ENCODE results near the gene EPHB1. TPM values are rescaled to one million over a fixed set of nuclear protein-coding genes. Genes with fewer than 3 reads are reported as not detected.

The EPHB1 gene
- total and polyA plus RNA-seq, 2 donors (not counting 3 experiments of a cell fraction or from before 2014, with no cell fraction given): 1.3 to 5.2 TPM

DNA sequence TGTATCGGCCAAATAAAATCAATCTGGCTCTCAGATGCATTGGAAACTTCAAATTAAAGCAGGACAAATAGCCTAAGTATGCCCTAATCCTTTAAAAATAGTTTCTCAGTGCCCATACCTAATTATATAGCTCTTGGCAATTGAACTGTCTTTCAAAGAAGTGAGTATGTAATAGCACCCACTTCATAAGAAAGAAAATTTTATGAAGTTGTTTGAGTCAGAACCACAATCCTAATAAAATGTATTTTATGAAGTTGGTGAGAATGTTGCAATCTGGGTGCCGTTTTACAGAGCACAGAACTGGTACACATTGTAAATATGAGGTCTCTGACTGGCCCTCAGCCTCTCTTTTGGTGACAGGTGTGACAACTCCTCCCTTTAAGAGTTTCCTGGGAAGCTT is 45.4 kb downstream of the EPHB1 start:
- CTCF ChIA-PET: interaction anchor here (0.8 to 1.4 kb wide), 2 partner anchors 46 to 240 kb away, joined by 3 read pairs; no protein-coding TSS in a partner anchor
- dilution Hi-C loops (cut with MboI; ENCODE audit: extremely low pct_ligation_motif_present, low sequenced_read_pairs): no loop called here
- H3K9me1 ChIP-seq (replicated peaks; ENCODE audit: control insufficient read depth, extremely low read depth, insufficient read depth, low read length): no peaks in the 10 kb centered on the region

GRCh38 chr3:134846084-134846483 is 51.0 kb downstream of the EPHB1 start:
- ChIA-PET POLR2A (no interaction called here), CTCF (no interaction called here)
- Histone ChIP-seq H3K9me3 (replicated peaks; ENCODE audit: control insufficient read depth, insufficient read depth, low read length) (no peaks in the 10 kb centered on the region), H3K36me3 (ENCODE audit: control insufficient read depth in 2 of 2, extremely low read depth in 1 of 2, insufficient read depth in 2 of 2, low read length in 2 of 2) (no peaks in the 10 kb centered on the region), H3K79me2 (ENCODE audit: control insufficient read depth, insufficient read depth, low read length) (no peaks in the 10 kb centered on the region), H3K27me3 (ENCODE audit: control insufficient read depth in 2 of 2, insufficient read depth in 2 of 2, low read length in 2 of 2) (no peaks in the 10 kb centered on the region), H4K20me1 (replicated peaks; ENCODE audit: control insufficient read depth, extremely low read depth, insufficient read depth, low read length) (no peaks in the 10 kb centered on the region), H2AFZ (ENCODE audit: low read depth, low read length) (no peak overlapping the region), H3K27ac (ENCODE audit: insufficient read depth, low read depth, low read length) (no peak overlapping the region), H3K4me2 (ENCODE audit: insufficient read depth, low read length) (no peak overlapping the region), H3K4me1 (ENCODE audit: control insufficient read depth, extremely low read depth, insufficient read depth, low read length) (peaks cover 18% of the 10 kb centered on the region), H3K9me1 (replicated peaks; ENCODE audit: control insufficient read depth, extremely low read depth, insufficient read depth, low read length) (no peaks in the 10 kb centered on the region), H3K9ac (replicated peaks; ENCODE audit: extremely low read depth, insufficient read depth, low read length) (no peak overlapping the region), H3K4me3 (replicated peaks in 1 of 3; ENCODE audit: insufficient read depth in 1 of 3, low read depth in 1 of 3, low read length in 3 of 3) (no peak overlapping the region)
- TF ChIP-seq, protein P1, sequence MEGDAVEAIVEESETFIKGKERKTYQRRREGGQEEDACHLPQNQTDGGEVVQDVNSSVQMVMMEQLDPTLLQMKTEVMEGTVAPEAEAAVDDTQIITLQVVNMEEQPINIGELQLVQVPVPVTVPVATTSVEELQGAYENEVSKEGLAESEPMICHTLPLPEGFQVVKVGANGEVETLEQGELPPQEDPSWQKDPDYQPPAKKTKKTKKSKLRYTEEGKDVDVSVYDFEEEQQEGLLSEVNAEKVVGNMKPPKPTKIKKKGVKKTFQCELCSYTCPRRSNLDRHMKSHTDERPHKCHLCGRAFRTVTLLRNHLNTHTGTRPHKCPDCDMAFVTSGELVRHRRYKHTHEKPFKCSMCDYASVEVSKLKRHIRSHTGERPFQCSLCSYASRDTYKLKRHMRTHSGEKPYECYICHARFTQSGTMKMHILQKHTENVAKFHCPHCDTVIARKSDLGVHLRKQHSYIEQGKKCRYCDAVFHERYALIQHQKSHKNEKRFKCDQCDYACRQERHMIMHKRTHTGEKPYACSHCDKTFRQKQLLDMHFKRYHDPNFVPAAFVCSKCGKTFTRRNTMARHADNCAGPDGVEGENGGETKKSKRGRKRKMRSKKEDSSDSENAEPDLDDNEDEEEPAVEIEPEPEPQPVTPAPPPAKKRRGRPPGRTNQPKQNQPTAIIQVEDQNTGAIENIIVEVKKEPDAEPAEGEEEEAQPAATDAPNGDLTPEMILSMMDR (IDR thresholded peaks at IDR 0.05; ENCODE audit: extremely low read depth in 1 of 2, insufficient read depth in 1 of 2, low read depth in 1 of 2, low read length in 2 of 2): no peak
- no peak for TF ChIP-seq MAX (IDR thresholded peaks at IDR 0.05; ENCODE audit: insufficient read depth, insufficient read length)
- TF ChIP-seq MYC (IDR thresholded peaks at IDR 0.05; ENCODE audit: low read depth, low read length): no peak
- TF ChIP-seq JUN (IDR thresholded peaks at IDR 0.05; ENCODE audit: borderline replicate concordance, insufficient read depth, insufficient read length, low read depth): no peak
- TF ChIP-seq EZH2 (IDR thresholded peaks at IDR 0.05; ENCODE audit: borderline replicate concordance, low read depth, low read length, severe bottlenecking): no peak
- TF ChIP-seq POLR2AphosphoS5 (IDR thresholded peaks at IDR 0.05; ENCODE audit: insufficient read depth, low read depth, low read length): no peak
- no peak for TF ChIP-seq GATA2 (IDR thresholded peaks at IDR 0.05; ENCODE audit: insufficient read depth, insufficient read length, low read depth, low read length)
- no peak for TF ChIP-seq FOS (IDR thresholded peaks at IDR 0.05; ENCODE audit: borderline replicate concordance, insufficient read depth, low read length)
- TF ChIP-seq POLR2A (IDR thresholded peaks at IDR 0.05; ENCODE audit: low read depth, low read length): no peak
- no peak for DNase-seq (ENCODE audit: low read depth, low spot score)
- FAIRE-seq: no peak
- intact Hi-C loops (cut with micrococcal nuclease) (loop anchor here (5.0 kb wide), 1 partner anchor 474 kb away; the partner anchor contains the start of gene AMOTL2), dilution Hi-C loops (cut with MboI; ENCODE audit: extremely low pct_ligation_motif_present, low sequenced_read_pairs) (no loop called here)
- no TSS peak for BruUV-seq (replicated peaks)

More for the DNA sequence above, 45.4 kb downstream of the EPHB1 start:
- no peaks in the 10 kb centered on the region for H3K4me1 ChIP-seq (ENCODE audit: control insufficient read depth, extremely low read depth, insufficient read depth, low read length)
- no peaks in the 10 kb centered on the region for H3K79me2 ChIP-seq (ENCODE audit: control insufficient read depth, insufficient read depth, low read length)
- H4K20me1 ChIP-seq (replicated peaks; ENCODE audit: control insufficient read depth, extremely low read depth, insufficient read depth, low read length): no peaks in the 10 kb centered on the region
- H3K4me2 ChIP-seq (ENCODE audit: insufficient read depth, low read length): no peak overlapping the region
- H3K27ac ChIP-seq (ENCODE audit: insufficient read depth, low read depth, low read length): no peak overlapping the region
- no peaks in the 10 kb centered on the region for H3K9me3 ChIP-seq (replicated peaks; ENCODE audit: control insufficient read depth, insufficient read depth, low read length)
- H2AFZ ChIP-seq (ENCODE audit: low read depth, low read length): no peak overlapping the region
- FAIRE-seq: no peak
- no peak overlapping the region for H3K9ac ChIP-seq (replicated peaks; ENCODE audit: extremely low read depth, insufficient read depth, low read length)
- intact Hi-C loops (cut with micrococcal nuclease): no loop called here
- no peak overlapping the region for H3K4me3 ChIP-seq (replicated peaks in 1 of 3; ENCODE audit: insufficient read depth in 1 of 3, low read depth in 1 of 3, low read length in 3 of 3)
- no TSS peak for BruUV-seq (replicated peaks)
- TF ChIP-seq EZH2 (IDR thresholded peaks at IDR 0.05; ENCODE audit: borderline replicate concordance, low read depth, low read length, severe bottlenecking): no peak
- no peak for TF ChIP-seq POLR2AphosphoS5 (IDR thresholded peaks at IDR 0.05; ENCODE audit: insufficient read depth, low read depth, low read length)
- no peak for TF ChIP-seq FOS (IDR thresholded peaks at IDR 0.05; ENCODE audit: borderline replicate concordance, insufficient read depth, low read length)
- no peak for TF ChIP-seq JUN (IDR thresholded peaks at IDR 0.05; ENCODE audit: borderline replicate concordance, insufficient read depth, insufficient read length, low read depth)
- no peak for TF ChIP-seq GATA2 (IDR thresholded peaks at IDR 0.05; ENCODE audit: insufficient read depth, insufficient read length, low read depth, low read length)
- no peak for TF ChIP-seq MAX (IDR thresholded peaks at IDR 0.05; ENCODE audit: insufficient read depth, insufficient read length)
- TF ChIP-seq MYC (IDR thresholded peaks at IDR 0.05; ENCODE audit: low read depth, low read length): no peak
- no peaks in the 10 kb centered on the region for H3K36me3 ChIP-seq (ENCODE audit: control insufficient read depth in 2 of 2, extremely low read depth in 1 of 2, insufficient read depth in 2 of 2, low read length in 2 of 2)
- DNase-seq (ENCODE audit: low read depth, low spot score): no peak
- POLR2A ChIA-PET: no interaction called here
- no peaks in the 10 kb centered on the region for H3K27me3 ChIP-seq (ENCODE audit: control insufficient read depth in 2 of 2, insufficient read depth in 2 of 2, low read length in 2 of 2)
